ENCODE data around the gene TARDBP. TPM values are rescaled to one million over a fixed set of nuclear protein-coding genes. Genes with fewer than 3 reads are reported as not detected.
"Not testable (repeated sequence)": the region's sequence is repeated elsewhere in the genome, so short reads cannot be mapped to it uniquely, and the experiment has no call there.

Gene TARDBP
- total and polyA plus RNA-seq, 10 donors = 88.0 to 243 (median 129) TPM

DNA sequence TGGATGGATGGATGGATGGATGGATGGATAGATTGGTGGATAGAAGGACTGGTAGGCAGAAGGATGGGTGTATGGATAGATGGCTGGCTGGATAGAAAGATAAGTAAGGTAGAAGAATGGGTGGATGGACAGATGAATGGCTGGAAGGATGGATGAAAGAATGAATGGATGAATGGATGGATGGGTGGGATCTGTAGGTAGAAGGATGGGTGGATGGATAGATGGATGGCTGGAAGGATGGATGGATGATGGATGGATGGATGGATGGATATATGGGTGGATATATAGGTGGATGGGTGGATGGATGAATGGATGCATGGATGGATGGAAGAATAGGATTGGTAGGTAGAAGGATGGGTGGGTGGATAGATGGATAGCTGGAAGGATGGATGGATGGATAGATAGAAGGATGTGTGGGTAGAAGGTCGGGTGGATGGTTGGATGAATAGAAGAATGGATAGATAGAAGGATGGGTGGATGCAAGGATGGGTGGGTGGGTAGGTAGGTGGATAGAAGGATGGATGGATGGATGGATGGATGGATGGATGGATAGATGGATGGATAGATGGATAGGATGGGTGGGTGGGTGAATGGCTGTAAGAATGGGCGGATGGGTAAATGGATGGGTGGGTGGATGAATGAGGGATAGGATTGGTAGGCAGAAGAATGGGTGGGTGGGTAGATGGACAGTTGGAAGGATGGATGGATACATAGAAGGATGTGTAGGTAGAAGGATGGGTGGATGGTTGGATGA, 27.1 kb downstream of the TARDBP start:
- intact Hi-C loops (cut with DNase I; ENCODE audit: low total_unique reads) = loop anchor here (5.0 kb wide), 1 partner anchor 608 kb away; no protein-coding TSS in a partner anchor
- Histone ChIP-seq H3K36me3 (no peaks in the 10 kb centered on the region), H3K27me3 (replicated peaks in 1 of 7) (peaks cover 0 to 18% (median 0%) of the 10 kb centered on the region in 7 donors), H3K4me1 (peaks cover 0 to 8% (median 0%) of the 10 kb centered on the region in 6 donors), H3K9me3 (no peaks in the 10 kb centered on the region), H3K4me3 (no peak overlapping the region), H3K27ac (no peak overlapping the region)
- 65 to 79% (median 76%) methylated on average over 2 of the region's 2 CpGs for WGBS, 5 donors
- no peak for TF ChIP-seq POLR2AphosphoS5 (IDR thresholded peaks at IDR 0.05)
- TF ChIP-seq, protein P1, sequence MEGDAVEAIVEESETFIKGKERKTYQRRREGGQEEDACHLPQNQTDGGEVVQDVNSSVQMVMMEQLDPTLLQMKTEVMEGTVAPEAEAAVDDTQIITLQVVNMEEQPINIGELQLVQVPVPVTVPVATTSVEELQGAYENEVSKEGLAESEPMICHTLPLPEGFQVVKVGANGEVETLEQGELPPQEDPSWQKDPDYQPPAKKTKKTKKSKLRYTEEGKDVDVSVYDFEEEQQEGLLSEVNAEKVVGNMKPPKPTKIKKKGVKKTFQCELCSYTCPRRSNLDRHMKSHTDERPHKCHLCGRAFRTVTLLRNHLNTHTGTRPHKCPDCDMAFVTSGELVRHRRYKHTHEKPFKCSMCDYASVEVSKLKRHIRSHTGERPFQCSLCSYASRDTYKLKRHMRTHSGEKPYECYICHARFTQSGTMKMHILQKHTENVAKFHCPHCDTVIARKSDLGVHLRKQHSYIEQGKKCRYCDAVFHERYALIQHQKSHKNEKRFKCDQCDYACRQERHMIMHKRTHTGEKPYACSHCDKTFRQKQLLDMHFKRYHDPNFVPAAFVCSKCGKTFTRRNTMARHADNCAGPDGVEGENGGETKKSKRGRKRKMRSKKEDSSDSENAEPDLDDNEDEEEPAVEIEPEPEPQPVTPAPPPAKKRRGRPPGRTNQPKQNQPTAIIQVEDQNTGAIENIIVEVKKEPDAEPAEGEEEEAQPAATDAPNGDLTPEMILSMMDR (IDR thresholded peaks at IDR 0.05 in 8 of 11, conservative IDR thresholded peaks at IDR 0.05 in 3 of 11) = no peak
- TF ChIP-seq POLR2A (IDR thresholded peaks at IDR 0.05) = no peak
- DNase-seq = no peak

- H3K27ac ChIP-seq; H3K4me3 ChIP-seq; H3K4me1 ChIP-seq; DNase-seq; H3K9me3 ChIP-seq; intact Hi-C loops (cut with DNase I; ENCODE audit: low total_unique reads); H3K36me3 ChIP-seq: not testable (repeated sequence)
- WGBS, 5 donors = 87 to 92% (median 90%) methylated on average over 7 of the region's 7 CpGs
- peaks cover 0 to 18% (median 0%) of the 10 kb centered on the region in 7 donors for H3K27me3 ChIP-seq (replicated peaks in 1 of 7)
Measured at GRCh38 chr1:11040105-11040429, 27.6 kb downstream of the TARDBP start.

DNA sequence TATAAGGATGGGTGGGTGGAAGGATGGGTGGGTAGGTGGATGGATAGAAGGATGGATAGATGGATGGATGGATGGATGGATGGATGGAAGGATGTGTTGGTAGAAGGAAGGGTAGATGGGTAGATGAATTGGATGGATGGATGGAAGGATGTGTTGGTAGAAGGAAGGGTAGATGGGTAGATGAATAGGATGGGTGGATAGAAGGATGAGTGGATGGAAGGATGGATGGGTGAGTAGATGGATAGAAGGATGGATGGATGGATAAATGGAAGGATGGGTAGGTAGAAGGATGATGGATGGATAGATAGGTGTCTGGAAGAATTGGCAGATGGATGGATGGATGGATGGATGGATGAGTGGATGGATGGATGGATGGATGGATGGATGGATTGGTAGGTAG, 28.6 kb downstream of the TARDBP start:
- Histone ChIP-seq H3K4me1 (peaks cover 0 to 8% (median 0%) of the 10 kb centered on the region in 6 donors), H3K36me3 (no peaks in the 10 kb centered on the region), H3K27me3 (replicated peaks in 1 of 7) (peaks cover 0 to 18% (median 0%) of the 10 kb centered on the region in 7 donors), H3K4me3 (no peak overlapping the region), H3K9me3 (no peaks in the 10 kb centered on the region), H3K27ac (no peak overlapping the region)
- intact Hi-C loops (cut with DNase I; ENCODE audit: low total_unique reads) = no loop called here
- no peak for TF ChIP-seq POLR2AphosphoS5 (IDR thresholded peaks at IDR 0.05)
- TF ChIP-seq, protein P1 (IDR thresholded peaks at IDR 0.05 in 8 of 11, conservative IDR thresholded peaks at IDR 0.05 in 3 of 11) = no peak
- TF ChIP-seq POLR2A (IDR thresholded peaks at IDR 0.05) = no peak
- no peak for DNase-seq

GRCh38 chr1:11042065-11042464, 29.6 kb downstream of the TARDBP start:
- TF ChIP-seq POLR2A (IDR thresholded peaks at IDR 0.05) = no peak
- TF ChIP-seq, protein P1 (IDR thresholded peaks at IDR 0.05 in 8 of 11, conservative IDR thresholded peaks at IDR 0.05 in 3 of 11) = no peak
- TF ChIP-seq POLR2AphosphoS5 (IDR thresholded peaks at IDR 0.05) = no peak
- H3K27me3 ChIP-seq (replicated peaks in 1 of 7) = peaks cover 0 to 18% (median 0%) of the 10 kb centered on the region in 7 donors
- no peaks in the 10 kb centered on the region for H3K9me3 ChIP-seq
- no peaks in the 10 kb centered on the region for H3K36me3 ChIP-seq
- no peak overlapping the region for H3K4me3 ChIP-seq
- H3K4me1 ChIP-seq = peaks cover 0 to 8% (median 0%) of the 10 kb centered on the region in 6 donors
- intact Hi-C loops (cut with DNase I; ENCODE audit: low total_unique reads) = no loop called here
- 76 to 88% (median 81%) methylated on average over 3 of the region's 3 CpGs for WGBS, 5 donors
- H3K27ac ChIP-seq = no peak overlapping the region
- no peak for DNase-seq
